HUES64 (cell line): ENCODE measurements around the gene RYR2.
"Not testable (repeated sequence)": the region's sequence is repeated elsewhere in the genome, so short reads cannot be mapped to it uniquely, and the experiment has no call there.

ENCODE experiments used
- H3K27ac ChIP-seq: 2 replicates; pipeline ENCODE4 v1.7.0; 2013; ENCODE audit warnings: low read depth, low read length, inconsistent platforms
- H3K27me3 ChIP-seq: 2 replicates; pipeline ENCODE4 v1.6.1; 2013; ENCODE audit warnings: mild to moderate bottlenecking, low read length; ENCODE audit not compliant: insufficient read depth
- H3K36me3 ChIP-seq: 2 replicates; pipeline ENCODE4 v1.6.1; 2013; ENCODE audit warnings: mild to moderate bottlenecking, low read length; ENCODE audit not compliant: insufficient read depth
- H3K4me1 ChIP-seq: 2 replicates; pipeline ENCODE4 v1.6.1; 2013; ENCODE audit warnings: mild to moderate bottlenecking, low read length, moderate library complexity; ENCODE audit not compliant: insufficient read depth
- H3K4me3 ChIP-seq: 2 replicates; pipeline ENCODE4 v1.5.1; 2013; ENCODE audit warnings: mild to moderate bottlenecking, low read length, moderate library complexity
- H3K9ac ChIP-seq: 2 replicates; pipeline ENCODE4 v1.6.1; 2013; ENCODE audit warnings: mild to moderate bottlenecking, low read depth, low read length
- H3K9me3 ChIP-seq: 2 replicates; pipeline ENCODE4 v1.6.1; 2013; ENCODE audit warnings: low read depth, low read length; ENCODE audit not compliant: insufficient read depth
- WGBS: fragments of 150-250, 120-280 bp; methylation state at CpG from one replicate; pipeline ENCODE4 v1.1.7; 2013; ENCODE audit warnings: missing lambda C conversion rate; 5-methylcytosine and 5-hydroxymethylcytosine counted together

The RYR2 gene

DNA sequence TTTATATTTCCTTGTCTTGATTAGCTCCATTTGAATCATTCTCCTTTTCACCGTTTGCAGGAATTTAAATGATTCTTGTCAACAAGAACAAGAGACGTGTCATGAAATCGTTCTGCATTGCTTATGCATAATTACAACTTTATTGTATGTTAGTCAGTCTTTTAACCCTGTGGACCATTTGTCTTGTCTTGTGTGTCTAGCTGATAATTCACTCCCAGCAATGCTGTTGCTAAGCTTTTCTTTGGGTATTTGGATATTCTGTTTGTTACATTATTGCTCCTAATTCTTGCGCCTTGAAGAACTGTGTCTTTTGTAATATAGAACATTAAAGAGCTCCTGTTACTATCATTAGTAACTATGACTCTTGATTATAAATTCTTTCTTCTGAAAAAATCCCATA lies 311.9 kb downstream of the RYR2 start:
- H3K36me3 ChIP-seq = no peaks in the 10 kb centered on the region
- H3K27me3 ChIP-seq = no peaks in the 10 kb centered on the region
- no peak overlapping the region for H3K9ac ChIP-seq
- 98% methylated on average over 3 of the region's 4 CpGs for WGBS
- no peaks in the 10 kb centered on the region for H3K4me1 ChIP-seq
- H3K4me3 ChIP-seq = no peak overlapping the region
- H3K27ac ChIP-seq = no peak overlapping the region
- no peaks in the 10 kb centered on the region for H3K9me3 ChIP-seq

DNA sequence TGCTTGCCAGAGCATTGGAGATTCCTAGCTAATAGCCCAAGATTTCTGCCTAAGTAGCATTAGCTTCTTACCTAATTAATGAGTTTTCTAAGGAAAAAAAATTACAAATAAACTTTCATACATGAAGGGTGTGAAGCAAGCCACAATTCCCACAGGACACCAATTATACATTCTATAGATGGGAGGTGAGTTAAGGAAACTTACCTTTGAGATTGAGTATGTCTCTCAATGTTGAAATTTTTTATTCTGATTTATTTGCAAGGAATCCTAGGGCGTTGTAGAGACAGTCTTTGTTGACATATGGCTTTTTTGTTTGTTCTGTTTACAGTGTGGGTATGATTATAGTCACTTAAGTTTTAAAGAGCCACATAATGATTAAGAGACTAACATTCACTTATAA lies 313.0 kb downstream of the RYR2 start:
- no peaks in the 10 kb centered on the region for H3K36me3 ChIP-seq
- H3K4me3 ChIP-seq = no peak overlapping the region
- H3K9ac ChIP-seq = no peak overlapping the region
- H3K9me3 ChIP-seq = no peaks in the 10 kb centered on the region
- H3K27ac ChIP-seq = no peak overlapping the region
- H3K4me1 ChIP-seq = no peaks in the 10 kb centered on the region
- no peaks in the 10 kb centered on the region for H3K27me3 ChIP-seq
- 94% methylated on average over 1 of the region's 1 CpG for WGBS

DNA sequence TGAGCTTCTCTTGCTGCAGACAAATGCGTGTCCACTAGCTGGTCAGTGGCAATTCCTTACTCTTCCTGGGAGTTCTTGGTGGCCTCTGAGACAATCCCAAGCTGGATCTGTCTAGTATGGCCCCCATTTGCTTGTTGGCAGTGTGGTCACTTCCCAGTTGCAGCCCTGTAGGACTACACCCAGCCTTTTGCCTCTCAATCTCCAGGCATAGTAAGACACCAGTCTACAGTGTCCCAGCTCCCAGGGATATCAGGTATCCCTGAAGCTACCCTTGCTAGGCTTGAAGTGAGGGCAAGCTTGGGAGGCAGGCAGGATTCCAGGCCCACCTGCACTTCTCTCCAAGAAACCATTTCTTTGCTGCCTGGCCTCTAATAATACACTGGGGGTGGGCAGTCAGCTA lies 316.6 kb downstream of the RYR2 start:
- H3K4me1 ChIP-seq = peaks cover under 1% of the 10 kb centered on the region; the same call in 1 of the 2 replicates
- no peak overlapping the region for H3K4me3 ChIP-seq
- no peaks in the 10 kb centered on the region for H3K9me3 ChIP-seq
- no peak overlapping the region for H3K9ac ChIP-seq
- 85% methylated on average over 1 of the region's 1 CpG for WGBS
- no peaks in the 10 kb centered on the region for H3K27me3 ChIP-seq
- H3K27ac ChIP-seq = no peak overlapping the region
- H3K36me3 ChIP-seq = no peaks in the 10 kb centered on the region

DNA sequence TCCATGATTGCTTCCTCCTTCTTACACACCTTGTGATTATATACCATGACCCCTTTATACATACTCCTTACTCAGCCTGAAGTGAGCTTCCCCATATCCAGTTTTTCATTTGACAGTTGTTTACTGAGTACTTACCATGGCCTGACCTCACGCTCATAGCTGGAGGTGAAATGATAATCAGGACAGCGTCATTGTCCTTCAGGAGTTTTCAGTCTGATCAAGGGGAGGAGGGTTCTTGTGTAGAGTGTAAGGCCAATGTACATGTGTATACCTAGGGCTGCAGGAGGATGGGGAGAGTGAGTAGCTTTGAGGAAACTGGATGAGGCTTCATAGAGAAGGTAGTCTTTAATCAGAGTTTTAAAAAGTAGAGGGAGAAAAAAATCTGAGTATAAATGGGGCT lies 325.8 kb downstream of the RYR2 start:
- Histone ChIP-seq H3K36me3 (no peaks in the 10 kb centered on the region), H3K27me3 (no peaks in the 10 kb centered on the region), H3K9me3 (no peaks in the 10 kb centered on the region), H3K27ac (no peak overlapping the region), H3K4me3 (no peak overlapping the region), H3K9ac (no peak overlapping the region), H3K4me1 (peaks cover 3% of the 10 kb centered on the region; the same call in 1 of the 2 replicates)
- WGBS = 93% methylated on average over 2 of the region's 2 CpGs

DNA sequence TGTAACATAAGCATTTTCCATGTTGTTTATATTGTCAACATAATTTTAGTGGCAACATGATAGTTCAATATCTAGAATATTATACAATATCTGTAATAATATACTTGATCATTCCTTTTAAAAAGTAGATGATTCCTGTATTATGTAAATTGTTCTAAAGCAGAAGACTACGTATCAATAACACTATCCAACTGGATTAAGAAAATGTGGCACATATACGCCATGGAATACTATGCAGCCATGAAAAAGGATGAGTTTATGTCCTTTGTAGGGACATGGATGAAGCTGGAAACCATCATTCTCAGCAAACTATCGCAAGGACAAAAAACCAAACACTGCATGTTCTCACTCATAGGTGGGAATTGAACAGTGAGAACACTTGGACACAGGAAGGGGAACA lies 329.5 kb downstream of the RYR2 start:
- no CpG with 5 or more reads among the region's 3 CpGs for WGBS
- not testable (repeated sequence) for H3K4me1 ChIP-seq, H3K9me3 ChIP-seq, H3K36me3 ChIP-seq, H3K27ac ChIP-seq, H3K4me3 ChIP-seq, H3K27me3 ChIP-seq, H3K9ac ChIP-seq

DNA sequence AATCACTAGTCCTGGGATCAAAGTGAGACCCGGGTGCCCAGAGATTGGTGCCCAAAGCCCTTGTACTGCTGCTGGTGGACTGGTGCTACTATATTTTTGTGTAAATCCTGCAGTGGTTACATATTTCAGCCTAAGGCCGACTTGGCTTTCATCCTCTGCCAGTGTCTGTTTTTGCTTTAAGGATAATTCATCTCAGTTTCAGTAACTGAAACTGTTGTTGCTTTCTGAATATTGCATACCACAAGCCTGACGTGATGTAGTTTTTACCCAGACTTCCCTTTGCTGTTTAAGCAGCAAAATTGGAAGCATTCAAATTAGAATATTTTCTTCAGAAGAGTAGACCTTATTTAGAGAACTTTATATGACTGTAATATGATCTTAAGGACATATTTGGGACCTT lies 341.8 kb downstream of the RYR2 start:
- H3K27me3 ChIP-seq = no peaks in the 10 kb centered on the region
- H3K9me3 ChIP-seq = no peaks in the 10 kb centered on the region
- H3K4me3 ChIP-seq = no peak overlapping the region
- no peaks in the 10 kb centered on the region for H3K36me3 ChIP-seq
- no peaks in the 10 kb centered on the region for H3K4me1 ChIP-seq
- no peak overlapping the region for H3K27ac ChIP-seq
- no peak overlapping the region for H3K9ac ChIP-seq
- 91% methylated on average over 3 of the region's 3 CpGs for WGBS

DNA sequence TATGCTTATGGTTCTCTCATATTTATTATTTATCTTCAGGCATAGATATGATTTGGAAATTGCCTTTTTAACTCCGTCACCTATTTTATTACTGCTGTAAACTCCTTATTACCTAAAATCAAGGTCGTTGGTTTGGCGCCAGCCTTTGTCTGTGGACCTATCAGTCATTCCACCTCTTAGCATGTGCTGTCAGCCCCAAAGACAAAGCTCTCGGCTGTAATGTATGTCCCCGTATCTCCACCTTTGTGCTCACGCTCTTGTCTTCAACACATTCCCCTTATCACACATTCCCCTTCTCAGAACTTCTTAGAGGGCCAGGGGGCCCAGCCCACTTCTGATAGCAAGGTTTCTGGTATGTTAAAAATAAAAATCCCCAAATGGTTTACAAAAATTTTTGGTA lies 342.2 kb downstream of the RYR2 start:
- 90% methylated on average over 6 of the region's 6 CpGs for WGBS
- H3K27ac ChIP-seq = no peak overlapping the region
- no peaks in the 10 kb centered on the region for H3K27me3 ChIP-seq
- H3K36me3 ChIP-seq = no peaks in the 10 kb centered on the region
- H3K4me3 ChIP-seq = no peak overlapping the region
- H3K9ac ChIP-seq = no peak overlapping the region
- H3K4me1 ChIP-seq = no peaks in the 10 kb centered on the region
- no peaks in the 10 kb centered on the region for H3K9me3 ChIP-seq

DNA sequence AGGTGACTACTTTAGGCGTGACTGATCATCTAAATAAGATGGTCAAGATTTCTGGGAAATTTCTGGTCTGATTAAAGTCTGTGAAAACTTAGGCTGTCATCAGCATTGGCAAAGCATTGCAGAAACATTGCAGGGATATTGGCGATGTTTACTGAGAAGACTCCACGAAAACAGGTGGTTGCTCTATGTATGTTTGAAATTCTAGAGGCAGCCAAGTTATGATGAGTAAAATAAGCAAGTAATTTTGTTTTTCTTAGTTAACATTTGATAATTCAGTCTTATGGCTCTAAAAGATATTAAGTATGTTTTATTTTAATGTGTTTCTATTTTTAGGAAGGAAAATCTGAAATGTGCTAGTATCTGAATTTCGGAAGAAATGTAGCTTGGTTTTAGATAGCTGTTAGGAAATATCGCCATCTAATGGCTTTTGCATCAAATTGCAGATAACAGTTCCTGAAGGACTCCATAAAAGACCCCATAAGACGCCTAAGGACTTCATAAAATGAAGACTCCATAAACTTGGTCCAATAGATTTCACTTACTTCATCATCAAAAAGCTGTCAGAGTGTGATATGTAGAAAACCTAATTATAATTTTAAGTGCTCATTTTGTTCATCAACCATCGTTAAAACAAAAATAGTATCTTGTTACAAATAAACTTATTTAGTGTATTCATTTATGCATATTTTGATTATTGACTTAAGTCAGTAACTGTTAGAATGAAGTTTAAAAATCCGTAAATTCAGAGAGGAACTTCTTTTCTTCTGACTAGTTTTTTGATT lies 344.6 kb downstream of the RYR2 start:
- H3K9me3 ChIP-seq = no peaks in the 10 kb centered on the region
- H3K9ac ChIP-seq = no peak overlapping the region
- H3K27ac ChIP-seq = no peak overlapping the region
- no peak overlapping the region for H3K4me3 ChIP-seq
- H3K4me1 ChIP-seq = no peaks in the 10 kb centered on the region
- no peaks in the 10 kb centered on the region for H3K36me3 ChIP-seq
- no peaks in the 10 kb centered on the region for H3K27me3 ChIP-seq
- 68% methylated on average over 7 of the region's 8 CpGs for WGBS

DNA sequence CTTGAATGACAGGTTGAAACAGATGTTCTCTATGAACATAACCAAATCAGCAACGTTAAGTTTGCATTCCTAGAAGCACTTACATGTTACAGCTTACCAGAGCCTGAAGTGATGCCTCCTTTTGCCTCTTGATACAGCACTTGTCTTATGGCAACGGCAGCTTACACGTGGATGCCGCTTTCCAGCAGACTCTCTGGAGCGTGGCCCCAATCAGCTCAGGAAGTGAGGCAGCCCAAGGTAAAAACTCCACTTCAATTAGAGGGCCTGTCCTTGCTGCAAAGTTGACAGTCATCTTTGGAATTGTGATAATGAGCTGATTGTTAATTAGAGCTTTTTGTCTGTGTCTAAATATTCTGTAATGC lies 345.1 kb downstream of the RYR2 start:
- Histone ChIP-seq H3K36me3 (no peaks in the 10 kb centered on the region), H3K9ac (no peak overlapping the region), H3K27ac (no peak overlapping the region), H3K9me3 (no peaks in the 10 kb centered on the region), H3K4me3 (no peak overlapping the region), H3K4me1 (no peaks in the 10 kb centered on the region), H3K27me3 (no peaks in the 10 kb centered on the region)
- 95% methylated on average over 5 of the region's 5 CpGs for WGBS

DNA sequence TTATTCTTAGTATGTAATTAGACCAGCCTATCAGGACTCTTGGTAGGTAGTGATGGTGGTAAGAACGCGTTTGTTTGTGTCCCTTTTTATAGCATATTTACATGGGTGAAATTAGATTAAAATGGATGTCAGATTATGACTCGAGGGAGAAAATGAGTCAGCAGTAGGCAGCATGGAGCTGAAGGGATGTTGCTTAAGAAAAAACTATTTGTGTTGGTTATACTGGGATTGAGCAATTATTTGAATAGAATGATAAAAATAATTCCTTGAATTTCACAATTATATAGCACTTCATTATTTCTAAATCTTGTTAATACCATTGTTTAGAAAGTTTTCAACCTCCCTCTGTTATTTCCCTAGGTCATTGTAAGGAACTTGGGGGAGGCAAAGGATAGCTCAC lies 348.8 kb downstream of the RYR2 start:
- peaks cover 11% of the 10 kb centered on the region for H3K4me1 ChIP-seq
- no peak overlapping the region for H3K4me3 ChIP-seq
- H3K36me3 ChIP-seq = no peaks in the 10 kb centered on the region
- H3K27me3 ChIP-seq = no peaks in the 10 kb centered on the region
- H3K27ac ChIP-seq = no peak overlapping the region
- no peak overlapping the region for H3K9ac ChIP-seq
- WGBS = 80% methylated on average over 3 of the region's 3 CpGs
- no peaks in the 10 kb centered on the region for H3K9me3 ChIP-seq

DNA sequence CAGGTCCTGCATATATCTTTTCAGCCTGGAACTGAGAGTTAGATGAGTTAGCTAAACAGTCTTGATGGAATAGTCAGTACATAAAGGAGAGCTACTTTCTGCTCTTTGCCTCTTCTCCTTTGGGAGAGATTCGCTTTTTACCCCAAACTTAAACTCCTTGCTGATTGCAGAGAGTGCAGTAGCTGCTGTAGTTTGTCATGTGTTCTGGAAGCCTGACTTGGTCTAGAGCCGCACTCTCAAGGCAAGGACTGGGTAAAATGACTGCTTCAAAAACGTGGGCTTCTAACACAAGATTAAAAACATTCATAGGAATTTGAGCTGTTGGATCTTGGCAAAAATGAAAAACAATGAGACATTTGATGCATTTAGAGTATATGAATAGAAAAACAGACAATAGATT lies 351.6 kb downstream of the RYR2 start:
- no peak overlapping the region; the same call in 1 of the 2 replicates for H3K27ac ChIP-seq
- peaks cover 8% of the 10 kb centered on the region; the same call in 1 of the 2 replicates for H3K9me3 ChIP-seq
- peaks cover 20% of the 10 kb centered on the region for H3K4me1 ChIP-seq
- H3K27me3 ChIP-seq = no peaks in the 10 kb centered on the region
- no peak overlapping the region for H3K9ac ChIP-seq
- H3K36me3 ChIP-seq = peaks cover 7% of the 10 kb centered on the region; the same call in 1 of the 2 replicates
- WGBS = 91% methylated on average over 3 of the region's 3 CpGs
- no peak overlapping the region for H3K4me3 ChIP-seq

DNA sequence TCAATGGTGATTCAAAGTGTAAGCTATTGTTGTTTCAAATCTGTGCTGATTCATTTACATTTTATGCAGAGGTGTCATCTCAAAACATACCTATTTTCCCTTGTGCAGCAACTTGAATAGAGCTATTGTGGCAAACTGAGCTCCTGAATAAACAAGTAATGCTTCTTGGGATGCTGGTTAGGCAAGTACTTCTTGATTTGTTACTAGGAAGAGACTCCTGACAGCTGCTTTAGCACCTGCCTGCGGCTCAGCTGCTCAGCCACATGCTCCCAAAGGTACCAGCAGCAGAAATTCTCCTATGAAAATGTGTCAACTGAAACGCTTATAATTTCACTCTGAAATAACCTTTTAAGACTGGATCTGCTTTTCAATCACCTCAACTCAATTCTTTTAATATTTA lies 352.3 kb downstream of the RYR2 start:
- WGBS = 88% methylated on average over 2 of the region's 2 CpGs
- Histone ChIP-seq H3K36me3 (peaks cover 9% of the 10 kb centered on the region; the same call in 1 of the 2 replicates), H3K9ac (no peak overlapping the region), H3K27ac (no peak overlapping the region), H3K27me3 (no peaks in the 10 kb centered on the region), H3K9me3 (peaks cover 15% of the 10 kb centered on the region), H3K4me3 (no peak overlapping the region), H3K4me1 (peaks cover 20% of the 10 kb centered on the region)
